ENCODE results near the gene PASD1. TPM values are rescaled to one million over a fixed set of nuclear protein-coding genes. Genes with fewer than 3 reads are reported as not detected.
"Not testable (repeated sequence)": the region's sequence is repeated elsewhere in the genome, so short reads cannot be mapped to it uniquely, and the experiment has no call there.

Gene PASD1, protein sequence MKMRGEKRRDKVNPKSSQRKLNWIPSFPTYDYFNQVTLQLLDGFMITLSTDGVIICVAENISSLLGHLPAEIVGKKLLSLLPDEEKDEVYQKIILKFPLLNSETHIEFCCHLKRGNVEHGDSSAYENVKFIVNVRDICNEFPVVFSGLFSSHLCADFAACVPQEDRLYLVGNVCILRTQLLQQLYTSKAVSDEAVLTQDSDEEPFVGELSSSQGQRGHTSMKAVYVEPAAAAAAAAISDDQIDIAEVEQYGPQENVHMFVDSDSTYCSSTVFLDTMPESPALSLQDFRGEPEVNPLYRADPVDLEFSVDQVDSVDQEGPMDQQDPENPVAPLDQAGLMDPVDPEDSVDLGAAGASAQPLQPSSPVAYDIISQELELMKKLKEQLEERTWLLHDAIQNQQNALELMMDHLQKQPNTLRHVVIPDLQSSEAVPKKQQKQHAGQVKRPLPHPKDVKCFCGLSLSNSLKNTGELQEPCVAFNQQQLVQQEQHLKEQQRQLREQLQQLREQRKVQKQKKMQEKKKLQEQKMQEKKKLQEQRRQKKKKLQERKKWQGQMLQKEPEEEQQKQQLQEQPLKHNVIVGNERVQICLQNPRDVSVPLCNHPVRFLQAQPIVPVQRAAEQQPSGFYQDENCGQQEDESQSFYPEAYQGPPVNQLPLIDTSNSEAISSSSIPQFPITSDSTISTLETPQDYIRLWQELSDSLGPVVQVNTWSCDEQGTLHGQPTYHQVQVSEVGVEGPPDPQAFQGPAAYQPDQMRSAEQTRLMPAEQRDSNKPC
- not detected for total RNA-seq

DNA sequence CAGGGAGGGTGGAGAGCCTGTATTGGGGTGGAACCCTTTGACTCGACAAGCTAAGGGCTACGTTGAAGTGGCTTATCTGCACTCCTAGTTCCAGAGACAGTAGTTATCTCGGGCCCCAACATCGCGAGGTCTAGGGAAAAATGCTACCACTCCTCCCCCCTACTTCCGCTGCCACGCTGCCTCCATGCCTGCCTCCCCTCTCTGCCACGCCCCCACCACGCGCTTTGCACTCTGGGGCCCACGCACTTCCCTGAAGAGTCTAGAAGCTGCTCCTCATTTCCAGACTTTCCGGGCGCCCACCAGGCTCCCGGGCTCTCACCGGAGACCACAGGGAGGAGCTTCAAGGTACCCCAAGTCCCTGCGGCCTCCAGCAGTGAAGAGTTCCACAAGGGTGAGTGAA, at the start of gene PASD1:
TSS of gene PASD1 (plus strand) at position 227 of the 400 bp plus-strand sequence. CDS start 37,879 bp downstream, outside the sequence.
- no peaks in the 10 kb centered on the region for H3K27me3 Mint-ChIP-seq (ENCODE audit: low read depth)
- ATAC-seq (no peak), DNase-seq (no peak)
- no peaks in the 10 kb centered on the region for H3K36me3 Mint-ChIP-seq (ENCODE audit: low read depth)
- H3K4me1 Mint-ChIP-seq (ENCODE audit: low read depth) = no peaks in the 10 kb centered on the region
- POLR2A ChIA-PET = no interaction called here
- no peak within 1 kb of the TSS for H3K4me3 Mint-ChIP-seq
- H3K27ac Mint-ChIP-seq = no peak within 1 kb of the TSS
- H3K9me3 Mint-ChIP-seq (ENCODE audit: insufficient read depth) = no peaks in the 10 kb centered on the region
- CTCF ChIA-PET = no interaction called here

GRCh38 chrX:151515237-151515636, 48.2 kb upstream of the PASD1 start:
- CTCF ChIA-PET = no interaction called here

GRCh38 chrX:151516538-151517187, 46.8 kb upstream of the PASD1 start:
- ATAC-seq (no peak), DNase-seq (no peak)
- ChIA-PET CTCF (no interaction called here), POLR2A (no interaction called here)
- no peak overlapping the region for H3K4me3 Mint-ChIP-seq
- no peaks in the 10 kb centered on the region for H3K36me3 Mint-ChIP-seq (ENCODE audit: low read depth)
- H3K4me1 Mint-ChIP-seq (ENCODE audit: low read depth) = no peaks in the 10 kb centered on the region
- H3K9me3 Mint-ChIP-seq (ENCODE audit: insufficient read depth) = no peaks in the 10 kb centered on the region
- H3K27ac Mint-ChIP-seq = no peak overlapping the region
- no peaks in the 10 kb centered on the region for H3K27me3 Mint-ChIP-seq (ENCODE audit: low read depth)

More at GRCh38 chrX:151515237-151515636, 48.2 kb upstream of the PASD1 start:
- H3K36me3 Mint-ChIP-seq (ENCODE audit: low read depth) = no peaks in the 10 kb centered on the region
- POLR2A ChIA-PET = no interaction called here
- no peak for ATAC-seq
- no peak overlapping the region for H3K27ac Mint-ChIP-seq
- no peak for DNase-seq
- H3K4me3 Mint-ChIP-seq = no peak overlapping the region
- H3K27me3 Mint-ChIP-seq (ENCODE audit: low read depth) = no peaks in the 10 kb centered on the region
- no peaks in the 10 kb centered on the region for H3K4me1 Mint-ChIP-seq (ENCODE audit: low read depth)
- no peaks in the 10 kb centered on the region for H3K9me3 Mint-ChIP-seq (ENCODE audit: insufficient read depth)

DNA sequence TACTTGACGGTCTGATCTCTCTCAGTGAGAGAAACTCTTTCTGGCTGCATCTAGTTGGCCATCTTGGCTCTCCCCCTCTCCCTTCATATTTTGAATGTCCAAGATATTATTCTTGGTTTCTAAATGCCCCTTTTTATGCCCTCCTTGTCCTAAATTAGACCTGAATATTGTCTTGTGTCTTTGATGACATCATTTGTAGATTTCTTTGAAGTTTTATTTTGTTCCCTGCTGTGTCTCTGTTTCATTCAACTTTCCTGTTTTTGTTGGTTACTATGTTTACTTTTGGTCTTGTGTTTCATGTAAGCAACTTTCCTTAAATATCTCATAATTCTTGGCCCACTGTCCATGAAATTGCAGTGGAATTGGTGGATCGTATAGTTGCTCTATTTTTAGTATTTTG, 46.1 kb upstream of the PASD1 start:
- ChIA-PET POLR2A (no interaction called here), CTCF (no interaction called here)
- DNase-seq = no peak
- no peaks in the 10 kb centered on the region for H3K36me3 Mint-ChIP-seq (ENCODE audit: low read depth)
- no peak overlapping the region for H3K4me3 Mint-ChIP-seq
- no peak overlapping the region for H3K27ac Mint-ChIP-seq
- no peaks in the 10 kb centered on the region for H3K4me1 Mint-ChIP-seq (ENCODE audit: low read depth)
- H3K27me3 Mint-ChIP-seq (ENCODE audit: low read depth) = no peaks in the 10 kb centered on the region
- no peak for ATAC-seq
- H3K9me3 Mint-ChIP-seq (ENCODE audit: insufficient read depth) = no peaks in the 10 kb centered on the region

GRCh38 chrX:151523351-151523750, 40.1 kb upstream of the PASD1 start:
- H3K27me3 Mint-ChIP-seq (ENCODE audit: low read depth) = peaks cover 5% of the 10 kb centered on the region
- ATAC-seq = no peak
- H3K4me3 Mint-ChIP-seq = no peak overlapping the region
- H3K4me1 Mint-ChIP-seq (ENCODE audit: low read depth) = no peaks in the 10 kb centered on the region
- DNase-seq = no peak
- POLR2A ChIA-PET = no interaction called here
- no peaks in the 10 kb centered on the region for H3K36me3 Mint-ChIP-seq (ENCODE audit: low read depth)
- no peaks in the 10 kb centered on the region for H3K9me3 Mint-ChIP-seq (ENCODE audit: insufficient read depth)
- CTCF ChIA-PET = no interaction called here
- H3K27ac Mint-ChIP-seq = no peak overlapping the region

DNA sequence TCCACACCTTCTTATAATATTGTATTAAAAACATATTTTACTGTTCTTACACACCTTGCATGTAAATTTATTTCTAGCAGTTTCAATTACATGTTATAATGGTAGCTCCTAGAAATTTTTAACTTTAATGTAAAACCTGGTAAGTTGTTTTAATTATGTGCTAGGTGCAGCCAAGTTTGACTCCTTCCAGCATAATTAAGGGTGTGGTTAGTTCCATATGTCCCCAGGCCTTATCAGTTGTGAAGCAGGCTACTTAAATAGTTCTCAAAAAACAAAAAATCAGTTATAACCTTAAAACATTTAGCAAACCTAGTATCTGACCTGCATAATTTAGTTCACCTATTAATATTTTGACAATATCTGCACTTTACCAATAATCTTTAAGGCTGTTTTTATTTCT, 26.9 kb upstream of the PASD1 start:
- Mint-ChIP-seq H3K9me3 (ENCODE audit: insufficient read depth) (no peaks in the 10 kb centered on the region), H3K36me3 (ENCODE audit: low read depth) (no peaks in the 10 kb centered on the region), H3K27ac (no peak overlapping the region), H3K27me3 (ENCODE audit: low read depth) (peaks cover 2% of the 10 kb centered on the region), H3K4me3 (no peak overlapping the region), H3K4me1 (ENCODE audit: low read depth) (no peaks in the 10 kb centered on the region)
- CTCF ChIA-PET = no interaction called here
- POLR2A ChIA-PET = no interaction called here
- ATAC-seq = no peak
- DNase-seq = no peak

GRCh38 chrX:151537572-151537971, 25.9 kb upstream of the PASD1 start:
- H3K27me3 Mint-ChIP-seq (ENCODE audit: low read depth) = no peaks in the 10 kb centered on the region
- ChIA-PET CTCF (no interaction called here), POLR2A (no interaction called here)
- no peaks in the 10 kb centered on the region for H3K9me3 Mint-ChIP-seq (ENCODE audit: insufficient read depth)
- H3K27ac Mint-ChIP-seq = no peak overlapping the region
- DNase-seq = no peak
- ATAC-seq = no peak
- H3K4me1 Mint-ChIP-seq (ENCODE audit: low read depth) = no peaks in the 10 kb centered on the region
- H3K4me3 Mint-ChIP-seq = no peak overlapping the region
- no peaks in the 10 kb centered on the region for H3K36me3 Mint-ChIP-seq (ENCODE audit: low read depth)

- H3K27ac Mint-ChIP-seq = no peak overlapping the region
- ChIA-PET CTCF (no interaction called here), POLR2A (no interaction called here)
- H3K4me3 Mint-ChIP-seq = no peak overlapping the region
- no peaks in the 10 kb centered on the region for H3K36me3 Mint-ChIP-seq (ENCODE audit: low read depth)
- DNase-seq (no peak), ATAC-seq (no peak)
- peaks cover 2% of the 10 kb centered on the region for H3K4me1 Mint-ChIP-seq (ENCODE audit: low read depth)
- H3K27me3 Mint-ChIP-seq (ENCODE audit: low read depth) = no peaks in the 10 kb centered on the region
- H3K9me3 Mint-ChIP-seq (ENCODE audit: insufficient read depth) = no peaks in the 10 kb centered on the region
Measured at GRCh38 chrX:151538190-151539122, 25.0 kb upstream of the PASD1 start.

DNA sequence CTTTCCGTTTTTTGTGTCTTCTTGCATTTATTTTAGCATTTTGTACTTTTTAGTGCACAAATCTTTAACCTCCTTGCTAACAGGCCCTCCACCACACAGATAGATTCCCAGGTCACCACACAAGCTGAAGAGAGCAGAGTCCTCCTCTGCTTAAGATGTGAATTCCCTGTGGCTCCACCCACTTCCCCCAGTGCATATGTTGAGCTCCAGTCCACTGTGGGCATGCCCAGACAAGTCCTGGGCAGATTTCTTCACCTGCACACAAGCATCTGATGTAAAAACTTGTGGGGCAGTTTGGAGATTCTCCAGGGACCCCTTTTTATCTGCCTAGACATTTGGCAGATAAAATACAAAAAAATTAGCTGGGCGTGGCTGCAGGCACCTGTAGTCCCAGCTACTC, 19.8 kb upstream of the PASD1 start:
- Mint-ChIP-seq H3K27ac (peak overlapping the region; percentile 28), H3K27me3 (ENCODE audit: low read depth) (peaks cover 2% of the 10 kb centered on the region), H3K36me3 (ENCODE audit: low read depth) (no peaks in the 10 kb centered on the region), H3K4me3 (no peak overlapping the region), H3K9me3 (ENCODE audit: insufficient read depth) (no peaks in the 10 kb centered on the region), H3K4me1 (ENCODE audit: low read depth) (peaks cover 6% of the 10 kb centered on the region)
- ATAC-seq (no peak), DNase-seq (peak; percentile 21)
- ChIA-PET POLR2A (no interaction called here), CTCF (no interaction called here)

DNA sequence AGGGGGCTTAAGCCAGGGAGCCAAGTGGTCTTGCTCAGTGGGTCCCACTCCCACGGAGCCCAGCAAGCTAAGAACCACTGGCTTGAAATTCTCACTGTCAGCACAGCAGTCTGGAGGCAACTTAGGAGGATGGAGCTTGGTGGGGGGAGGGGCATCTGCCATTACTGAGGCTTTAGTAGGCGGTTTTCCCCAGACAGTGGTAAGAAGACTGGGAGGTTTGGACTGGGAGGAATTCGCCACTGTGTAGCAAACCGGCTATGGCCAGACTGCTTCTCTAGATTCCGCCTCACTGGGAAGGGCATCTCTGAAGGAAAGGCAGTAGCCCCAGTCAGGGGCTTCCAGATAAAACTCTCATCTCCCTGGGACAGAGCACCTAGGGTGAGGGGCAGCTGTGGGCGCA, 17.2 kb upstream of the PASD1 start:
- DNase-seq; POLR2A ChIA-PET; CTCF ChIA-PET; H3K4me1 Mint-ChIP-seq (ENCODE audit: low read depth); H3K27ac Mint-ChIP-seq; H3K27me3 Mint-ChIP-seq (ENCODE audit: low read depth); H3K4me3 Mint-ChIP-seq; H3K36me3 Mint-ChIP-seq (ENCODE audit: low read depth); H3K9me3 Mint-ChIP-seq (ENCODE audit: insufficient read depth); ATAC-seq: not testable (repeated sequence)

DNA sequence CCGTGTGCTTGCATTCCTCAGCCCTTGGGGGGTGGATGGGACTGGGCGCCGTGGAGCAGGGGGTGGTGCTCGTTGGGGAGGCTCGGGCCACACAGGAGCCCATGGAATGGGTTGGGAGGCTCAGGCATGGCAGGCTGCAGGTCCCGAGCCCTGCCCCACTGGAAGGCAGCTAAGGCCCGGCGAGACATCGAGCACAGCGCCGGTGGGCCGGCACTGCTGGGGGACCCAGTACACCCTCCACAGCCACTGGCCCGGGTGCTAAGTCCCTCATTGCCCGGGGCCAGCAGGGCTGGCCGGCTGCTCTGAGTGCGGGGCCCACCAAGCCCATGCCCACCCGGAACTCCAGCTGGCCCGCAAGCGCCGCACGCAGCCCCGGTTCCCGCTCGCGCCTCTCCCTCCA, 12.3 kb upstream of the PASD1 start:
- H3K4me1 Mint-ChIP-seq (ENCODE audit: low read depth); H3K9me3 Mint-ChIP-seq (ENCODE audit: insufficient read depth); POLR2A ChIA-PET; H3K27me3 Mint-ChIP-seq (ENCODE audit: low read depth); H3K36me3 Mint-ChIP-seq (ENCODE audit: low read depth); CTCF ChIA-PET; ATAC-seq; DNase-seq; H3K4me3 Mint-ChIP-seq; H3K27ac Mint-ChIP-seq: not testable (repeated sequence)
